Measurements from ENCODE around the gene VMP1. TPM values are rescaled to one million over a fixed set of nuclear protein-coding genes. Genes with fewer than 3 reads are reported as not detected.
"Not testable (repeated sequence)": the region's sequence is repeated elsewhere in the genome, so short reads cannot be mapped to it uniquely, and the experiment has no call there.

Gene VMP1
- total and polyA plus RNA-seq, 4 donors, result 92.5 to 249 (median 157) TPM

DNA sequence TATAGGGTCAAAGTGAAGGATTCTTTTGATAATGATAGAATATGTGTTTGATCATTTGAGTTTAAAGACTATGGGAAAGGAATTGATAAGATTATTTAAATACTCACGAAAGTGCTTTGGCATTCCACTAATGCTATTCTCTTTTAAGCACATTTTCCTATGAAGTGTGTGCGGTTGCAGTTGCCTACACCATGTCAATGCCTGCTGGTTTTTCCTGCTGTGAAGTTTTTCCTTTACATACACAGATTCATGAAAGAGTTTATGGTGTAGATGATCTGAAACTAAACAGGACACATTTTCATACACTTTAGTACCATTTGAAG is 78.7 kb downstream of the VMP1 start:
- WGBS, 2 donors, result 23 to 26% methylated on average over 2 of the region's 2 CpGs
- Histone ChIP-seq H3K4me1 (ENCODE audit: control insufficient read depth in 5 of 5, insufficient read depth in 5 of 5, low read length in 5 of 5) (peaks cover 3 to 35% (median 20%) of the 10 kb centered on the region in 5 donors), H3K27me3 (ENCODE audit: control insufficient read depth in 3 of 3, insufficient read depth in 3 of 3, low read length in 2 of 3) (no peaks in the 10 kb centered on the region), H3K4me3 (no peak overlapping the region), H3K36me3 (ENCODE audit: control insufficient read depth in 4 of 4, insufficient read depth in 4 of 4, low read length in 4 of 4) (no peaks in the 10 kb centered on the region), H3K9ac (ENCODE audit: insufficient read depth in 1 of 2, low read length in 2 of 2) (peak overlapping the region; percentile 38 to 84), H3K27ac (ENCODE audit: low read depth in 1 of 2, low read length in 1 of 2) (peak overlapping the region; percentile 83), H3K9me3 (ENCODE audit: control insufficient read depth in 4 of 4, insufficient read depth in 3 of 4, low read length in 3 of 4) (no peaks in the 10 kb centered on the region)
- TF ChIP-seq, protein P1, sequence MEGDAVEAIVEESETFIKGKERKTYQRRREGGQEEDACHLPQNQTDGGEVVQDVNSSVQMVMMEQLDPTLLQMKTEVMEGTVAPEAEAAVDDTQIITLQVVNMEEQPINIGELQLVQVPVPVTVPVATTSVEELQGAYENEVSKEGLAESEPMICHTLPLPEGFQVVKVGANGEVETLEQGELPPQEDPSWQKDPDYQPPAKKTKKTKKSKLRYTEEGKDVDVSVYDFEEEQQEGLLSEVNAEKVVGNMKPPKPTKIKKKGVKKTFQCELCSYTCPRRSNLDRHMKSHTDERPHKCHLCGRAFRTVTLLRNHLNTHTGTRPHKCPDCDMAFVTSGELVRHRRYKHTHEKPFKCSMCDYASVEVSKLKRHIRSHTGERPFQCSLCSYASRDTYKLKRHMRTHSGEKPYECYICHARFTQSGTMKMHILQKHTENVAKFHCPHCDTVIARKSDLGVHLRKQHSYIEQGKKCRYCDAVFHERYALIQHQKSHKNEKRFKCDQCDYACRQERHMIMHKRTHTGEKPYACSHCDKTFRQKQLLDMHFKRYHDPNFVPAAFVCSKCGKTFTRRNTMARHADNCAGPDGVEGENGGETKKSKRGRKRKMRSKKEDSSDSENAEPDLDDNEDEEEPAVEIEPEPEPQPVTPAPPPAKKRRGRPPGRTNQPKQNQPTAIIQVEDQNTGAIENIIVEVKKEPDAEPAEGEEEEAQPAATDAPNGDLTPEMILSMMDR (IDR thresholded peaks at IDR 0.05; ENCODE audit: control extremely low read depth, extremely low read depth), result no peak
- ATAC-seq (ENCODE audit: insufficient read depth, low FRiP score), result no peak
- no peak for DNase-seq

DNA sequence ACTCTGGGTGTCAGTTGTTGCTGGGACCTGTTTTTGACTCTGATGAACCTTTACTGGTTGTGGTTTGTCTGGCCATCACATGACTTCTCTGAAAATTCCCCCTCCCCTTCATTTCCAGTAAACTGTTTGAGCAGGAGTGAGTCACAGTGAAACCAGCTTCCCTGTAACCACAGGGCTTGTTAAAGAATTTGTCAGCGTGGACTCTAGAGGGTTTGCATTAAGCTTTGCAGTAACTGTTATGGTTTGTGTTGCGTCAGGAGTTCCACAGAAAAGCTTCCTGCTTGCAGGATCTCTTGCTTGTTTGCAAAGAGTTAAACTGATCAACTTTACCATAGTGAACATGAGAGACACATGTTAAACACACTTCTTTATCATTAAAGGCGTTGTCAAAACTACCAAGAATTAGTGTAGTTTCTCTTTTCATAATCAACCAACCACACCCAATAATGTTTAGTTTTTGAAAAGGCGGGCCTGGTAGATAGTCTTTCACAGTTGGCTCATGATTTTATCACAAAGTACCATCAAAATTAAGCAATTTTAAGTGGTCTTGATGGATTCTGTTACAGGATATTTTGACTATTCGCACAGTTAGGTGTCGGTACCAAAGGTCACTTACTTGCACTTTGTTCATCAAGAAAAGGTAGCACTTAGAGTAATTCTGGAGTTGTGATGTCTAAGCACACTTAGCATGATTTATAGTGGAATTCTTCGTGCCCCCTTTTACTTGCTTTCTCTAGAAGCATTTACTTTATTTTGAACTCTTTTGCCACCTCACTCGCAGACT is 79.3 kb downstream of the VMP1 start:
- H3K4me3 ChIP-seq, result no peak overlapping the region
- H3K9me3 ChIP-seq (ENCODE audit: control insufficient read depth in 4 of 4, insufficient read depth in 3 of 4, low read length in 3 of 4), result no peaks in the 10 kb centered on the region
- 7 to 11% methylated on average over 8 of the region's 8 CpGs for WGBS, 2 donors
- peaks cover 3 to 35% (median 20%) of the 10 kb centered on the region in 5 donors for H3K4me1 ChIP-seq (ENCODE audit: control insufficient read depth in 5 of 5, insufficient read depth in 5 of 5, low read length in 5 of 5)
- TF ChIP-seq, protein P1 (IDR thresholded peaks at IDR 0.05; ENCODE audit: control extremely low read depth, extremely low read depth), result no peak
- ATAC-seq (ENCODE audit: insufficient read depth, low FRiP score) (peak; percentile 91), DNase-seq (peak; percentile 69 to 90 (median 89))
- H3K9ac ChIP-seq (ENCODE audit: insufficient read depth in 1 of 2, low read length in 2 of 2), result peak overlapping the region; percentile 38 to 84
- peak overlapping the region; percentile 83 for H3K27ac ChIP-seq (ENCODE audit: low read depth in 1 of 2, low read length in 1 of 2)
- H3K36me3 ChIP-seq (ENCODE audit: control insufficient read depth in 4 of 4, insufficient read depth in 4 of 4, low read length in 4 of 4), result no peaks in the 10 kb centered on the region
- no peaks in the 10 kb centered on the region for H3K27me3 ChIP-seq (ENCODE audit: control insufficient read depth in 3 of 3, insufficient read depth in 3 of 3, low read length in 2 of 3)

DNA sequence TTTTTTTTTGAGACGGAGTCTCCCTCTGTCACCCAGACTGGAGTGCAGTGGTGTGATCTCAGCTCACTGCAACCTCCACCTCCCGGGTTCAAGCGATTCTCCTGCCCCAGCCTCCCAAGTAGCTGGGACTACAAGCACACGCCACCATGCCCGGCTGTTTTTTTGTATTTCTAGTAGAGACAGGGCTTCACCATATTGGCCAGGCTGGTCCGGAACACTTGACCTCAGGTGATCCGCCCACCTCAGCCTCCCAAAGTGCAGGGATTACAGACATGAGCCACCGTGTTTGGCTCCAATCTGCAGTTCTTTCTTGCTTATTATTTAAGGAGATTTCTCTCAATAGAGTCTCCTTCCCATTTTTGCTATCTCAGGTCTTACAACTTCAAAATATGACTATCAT is 82.4 kb downstream of the VMP1 start:
- H3K4me1 ChIP-seq (ENCODE audit: control insufficient read depth in 5 of 5, insufficient read depth in 5 of 5, low read length in 5 of 5), result peaks cover 3 to 18% (median 13%) of the 10 kb centered on the region in 5 donors
- not testable (repeated sequence) for ATAC-seq (ENCODE audit: insufficient read depth, low FRiP score); H3K9me3 ChIP-seq (ENCODE audit: control insufficient read depth in 4 of 4, insufficient read depth in 3 of 4, low read length in 3 of 4); H3K27me3 ChIP-seq (ENCODE audit: control insufficient read depth in 3 of 3, insufficient read depth in 3 of 3, low read length in 2 of 3); H3K27ac ChIP-seq (ENCODE audit: low read depth in 1 of 2, low read length in 1 of 2); H3K4me3 ChIP-seq; DNase-seq; H3K36me3 ChIP-seq (ENCODE audit: control insufficient read depth in 4 of 4, insufficient read depth in 4 of 4, low read length in 4 of 4); H3K9ac ChIP-seq (ENCODE audit: insufficient read depth in 1 of 2, low read length in 2 of 2)
- WGBS, 2 donors, result 89 to 95% methylated on average over 7 to 8 of the region's 8 CpGs

DNA sequence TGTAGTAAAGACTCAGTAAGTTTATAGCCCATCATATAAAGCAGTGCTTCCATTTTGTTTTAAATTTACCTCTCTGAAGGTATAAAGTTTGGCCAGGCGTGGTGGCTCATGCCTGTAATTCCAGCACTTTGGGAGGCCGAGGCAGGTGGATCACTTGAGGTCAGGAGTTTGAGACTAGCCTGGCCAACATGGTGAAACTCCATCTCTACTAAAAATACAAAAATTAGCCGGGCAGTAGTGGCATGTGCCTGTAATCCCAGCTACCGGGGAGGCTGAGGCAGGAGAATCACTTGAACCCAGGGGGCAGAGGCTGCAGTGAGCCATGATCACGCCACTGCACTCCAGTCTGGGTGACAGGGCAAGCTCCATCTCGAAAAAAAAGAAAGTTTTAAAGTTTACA is 83.0 kb downstream of the VMP1 start:
- H3K4me1 ChIP-seq (ENCODE audit: control insufficient read depth in 5 of 5, insufficient read depth in 5 of 5, low read length in 5 of 5), result peaks cover 3 to 18% (median 11%) of the 10 kb centered on the region in 5 donors
- H3K27ac ChIP-seq (ENCODE audit: low read depth in 1 of 2, low read length in 1 of 2); H3K9me3 ChIP-seq (ENCODE audit: control insufficient read depth in 4 of 4, insufficient read depth in 3 of 4, low read length in 3 of 4); H3K9ac ChIP-seq (ENCODE audit: insufficient read depth in 1 of 2, low read length in 2 of 2); ATAC-seq (ENCODE audit: insufficient read depth, low FRiP score); DNase-seq; H3K27me3 ChIP-seq (ENCODE audit: control insufficient read depth in 3 of 3, insufficient read depth in 3 of 3, low read length in 2 of 3); H3K36me3 ChIP-seq (ENCODE audit: control insufficient read depth in 4 of 4, insufficient read depth in 4 of 4, low read length in 4 of 4); H3K4me3 ChIP-seq: not testable (repeated sequence)
- 91 to 93% methylated on average over 6 of the region's 6 CpGs for WGBS, 2 donors

All from lung (tissue), 12 donors.